ENCODE results near the gene GAST.
A peak's percentile ranks its signal among the peaks of the same experiment; 100 is the strongest.

Gene GAST

GRCh38 chr17:41710472-41711090 is 1.6 kb upstream of the GAST start:
- DNase-seq (ENCODE audit: low read depth) = peak; percentile 40

- DNase-seq (ENCODE audit: low read depth) = peak; percentile 21
These were observed 5.5 kb downstream of the GAST start for GRCh38 chr17:41717408-41718286.

GRCh38 chr17:41718287-41718645 is 6.1 kb downstream of the GAST start:
- DNase-seq (ENCODE audit: low read depth) = no peak

- DNase-seq (ENCODE audit: low read depth) = no peak
These were observed 10.1 kb downstream of the GAST start for GRCh38 chr17:41722231-41722630.

GRCh38 chr17:41723801-41724475 is 11.8 kb downstream of the GAST start:
- no peak for DNase-seq (ENCODE audit: low read depth)

- no peak for DNase-seq (ENCODE audit: low read depth)
These were observed 12.4 kb downstream of the GAST start for GRCh38 chr17:41724476-41725050.

GRCh38 chr17:41725134-41725533 is 13.0 kb downstream of the GAST start:
- DNase-seq (ENCODE audit: low read depth) = no peak

GRCh38 chr17:41728056-41728455 is 15.9 kb downstream of the GAST start:
- DNase-seq (ENCODE audit: low read depth) = no peak

- no peak for DNase-seq (ENCODE audit: low read depth)
These were observed 18.3 kb downstream of the GAST start for GRCh38 chr17:41730479-41730878.

GRCh38 chr17:41731836-41732235 is 19.7 kb downstream of the GAST start:
- no peak for DNase-seq (ENCODE audit: low read depth)

GRCh38 chr17:41733348-41734138 is 21.4 kb downstream of the GAST start:
- DNase-seq (ENCODE audit: low read depth) = no peak

GRCh38 chr17:41734139-41734948 is 22.2 kb downstream of the GAST start, which contains the start of gene HAP1:
HAP1 (minus strand) TSS chr17:41734643; CDS start chr17:41734634, 9 bp downstream.
- peak; percentile 10 for DNase-seq (ENCODE audit: low read depth)

GRCh38 chr17:41734949-41735313 is 22.8 kb downstream of the GAST start:
- DNase-seq (ENCODE audit: low read depth) = no peak

GRCh38 chr17:41735744-41736143 is 23.6 kb downstream of the GAST start:
- DNase-seq (ENCODE audit: low read depth) = no peak

- no peak for DNase-seq (ENCODE audit: low read depth)
These were observed 25.0 kb downstream of the GAST start for GRCh38 chr17:41736983-41737679.

GRCh38 chr17:41737680-41738023 is 25.5 kb downstream of the GAST start:
- DNase-seq (ENCODE audit: low read depth) = no peak

- peak; percentile 60 for DNase-seq (ENCODE audit: low read depth)
These were observed 26.1 kb downstream of the GAST start for GRCh38 chr17:41738077-41738800.

- no peak for DNase-seq (ENCODE audit: low read depth)
These were observed 26.6 kb downstream of the GAST start for GRCh38 chr17:41738801-41739112.

- DNase-seq (ENCODE audit: low read depth) = no peak
These were observed 27.7 kb downstream of the GAST start for GRCh38 chr17:41739661-41740352.
